Suprapubic skin (tissue), 4 donors: ENCODE results near the gene CLDN16. TPM values are rescaled to one million over a fixed set of nuclear protein-coding genes. Genes with fewer than 3 reads are reported as not detected.

ENCODE experiments used
- DNase-seq, 2 donors: peaks; one replicate each; pipeline ENCODE4 v3.0.0-alpha.2; 2019; ENCODE audit warnings: low spot score in 2 of 2
- H3K27ac ChIP-seq: fragments of 200-600 bp; sonication (generic); one replicate; pipeline ENCODE4 v1.5.1; 2019
- H3K27me3 ChIP-seq: fragments of 200-600 bp; sonication (generic); one replicate; pipeline ENCODE4 v1.5.1; 2019
- H3K36me3 ChIP-seq: fragments of 200-600 bp; sonication (generic); one replicate; pipeline ENCODE4 v1.5.1; 2019
- H3K4me1 ChIP-seq: fragments of 200-600 bp; sonication (generic); one replicate; pipeline ENCODE4 v1.5.1; 2019
- H3K4me3 ChIP-seq: fragments of 200-600 bp; sonication (generic); one replicate; pipeline ENCODE4 v1.5.1; 2019; ENCODE audit warnings: mild to moderate bottlenecking
- H3K9me3 ChIP-seq: fragments of 200-600 bp; sonication (generic); one replicate; pipeline ENCODE4 v1.5.1; 2019
- EP300 ChIP-seq: sonication (generic); formaldehyde crosslinking; IDR thresholded peaks from one replicate; pipeline ENCODE4 v1.6.1; 2017; ENCODE audit warnings: antibody characterized with exemption
- POLR2A ChIP-seq, 2 donors: fragments of 450-650 bp; IDR thresholded peaks; one replicate each; pipeline ENCODE4 v1.6.1; 2017; ENCODE audit warnings: antibody characterized with exemption in 2 of 2, mild to moderate bottlenecking in 2 of 2, moderate library complexity in 2 of 2
- POLR2AphosphoS5 ChIP-seq, 3 donors: sonication (generic); formaldehyde crosslinking; IDR thresholded peaks; one replicate each; pipeline ENCODE4 v1.6.1; 2017; ENCODE audit warnings: antibody characterized with exemption in 3 of 3
- WGBS: methylation state at CpG from one replicate; pipeline ENCODE4 v1.1.5; 2018; 5-methylcytosine and 5-hydroxymethylcytosine counted together
- total RNA-seq, 4 donors: library from RNA; depleted of rRNA; stranded (reverse); fragments of >200 nt; gene quantifications; one replicate each; pipeline ENCODE4 v1.1.0, GENCODE V29; 2016
- TF ChIP-seq, protein P1 (sequence below), 2 donors: fragments of 200-600 bp in 1 of 2; fragments of 450-650 bp in 1 of 2; sonication (generic) in 1 of 2; IDR thresholded peaks; one replicate each; pipeline ENCODE4 v1.5.1; 2016 to 2019; ENCODE audit warnings: antibody characterized with exemption in 2 of 2, mild to moderate bottlenecking in 1 of 2, moderate library complexity in 1 of 2

The CLDN16 gene
- total RNA-seq, 4 donors from 2014 or later, result 1.7 to 12.8 (median 2.1) TPM

- Histone ChIP-seq H3K27ac (no peak overlapping the region), H3K9me3 (no peaks in the 10 kb centered on the region), H3K36me3 (no peaks in the 10 kb centered on the region), H3K27me3 (no peaks in the 10 kb centered on the region), H3K4me1 (peaks cover 19% of the 10 kb centered on the region), H3K4me3 (no peak overlapping the region)
- 57% methylated on average over 8 of the region's 8 CpGs for WGBS
- DNase-seq, result no peak
- TF ChIP-seq EP300 (no peak), POLR2AphosphoS5 (IDR thresholded peaks at IDR 0.05) (no peak), POLR2A (IDR thresholded peaks at IDR 0.05) (no peak)
- TF ChIP-seq, protein P1, sequence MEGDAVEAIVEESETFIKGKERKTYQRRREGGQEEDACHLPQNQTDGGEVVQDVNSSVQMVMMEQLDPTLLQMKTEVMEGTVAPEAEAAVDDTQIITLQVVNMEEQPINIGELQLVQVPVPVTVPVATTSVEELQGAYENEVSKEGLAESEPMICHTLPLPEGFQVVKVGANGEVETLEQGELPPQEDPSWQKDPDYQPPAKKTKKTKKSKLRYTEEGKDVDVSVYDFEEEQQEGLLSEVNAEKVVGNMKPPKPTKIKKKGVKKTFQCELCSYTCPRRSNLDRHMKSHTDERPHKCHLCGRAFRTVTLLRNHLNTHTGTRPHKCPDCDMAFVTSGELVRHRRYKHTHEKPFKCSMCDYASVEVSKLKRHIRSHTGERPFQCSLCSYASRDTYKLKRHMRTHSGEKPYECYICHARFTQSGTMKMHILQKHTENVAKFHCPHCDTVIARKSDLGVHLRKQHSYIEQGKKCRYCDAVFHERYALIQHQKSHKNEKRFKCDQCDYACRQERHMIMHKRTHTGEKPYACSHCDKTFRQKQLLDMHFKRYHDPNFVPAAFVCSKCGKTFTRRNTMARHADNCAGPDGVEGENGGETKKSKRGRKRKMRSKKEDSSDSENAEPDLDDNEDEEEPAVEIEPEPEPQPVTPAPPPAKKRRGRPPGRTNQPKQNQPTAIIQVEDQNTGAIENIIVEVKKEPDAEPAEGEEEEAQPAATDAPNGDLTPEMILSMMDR (IDR thresholded peaks at IDR 0.05), result no peak
Observed at GRCh38 chr3:190385731-190386688, 2.0 kb upstream of the CLDN16 start.

DNA sequence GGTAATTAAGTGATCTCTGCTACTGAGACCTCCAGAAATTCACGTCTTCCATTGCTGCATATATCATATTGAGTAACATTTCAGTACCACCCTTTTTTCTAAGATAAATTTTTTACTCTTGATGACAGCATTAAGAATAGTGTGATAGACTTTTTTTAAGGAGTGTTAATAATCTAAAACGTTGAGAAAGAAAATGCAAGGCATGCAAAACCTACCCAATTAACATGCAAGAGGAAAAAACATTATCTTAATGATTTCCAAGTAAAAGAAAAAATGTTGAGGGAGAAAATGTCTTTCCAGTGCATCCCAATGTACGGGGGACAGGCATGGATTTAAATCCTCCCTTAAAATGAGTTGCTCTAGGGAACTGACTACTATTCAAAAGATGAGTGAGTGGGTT lies 740 bp downstream of the CLDN16 start:
- WGBS, result 59% methylated on average over 3 of the region's 3 CpGs

GRCh38 chr3:190396001-190396400 lies 8.0 kb downstream of the CLDN16 start:
- no peak overlapping the region for H3K27ac ChIP-seq
- H3K9me3 ChIP-seq, result no peaks in the 10 kb centered on the region
- H3K4me1 ChIP-seq, result no peaks in the 10 kb centered on the region
- no peaks in the 10 kb centered on the region for H3K27me3 ChIP-seq
- H3K4me3 ChIP-seq, result no peak overlapping the region
- TF ChIP-seq EP300, result no peak
- TF ChIP-seq, protein P1 (IDR thresholded peaks at IDR 0.05), result no peak
- TF ChIP-seq POLR2AphosphoS5 (IDR thresholded peaks at IDR 0.05), result no peak
- no peak for TF ChIP-seq POLR2A (IDR thresholded peaks at IDR 0.05)
- no peaks in the 10 kb centered on the region for H3K36me3 ChIP-seq
- DNase-seq, result no peak

More for the DNA sequence above, 740 bp downstream of the CLDN16 start:
- Histone ChIP-seq H3K4me3 (no peak overlapping the region), H3K36me3 (no peaks in the 10 kb centered on the region), H3K9me3 (no peaks in the 10 kb centered on the region), H3K27ac (no peak overlapping the region), H3K27me3 (no peaks in the 10 kb centered on the region), H3K4me1 (peaks cover 14% of the 10 kb centered on the region)
- no peak for DNase-seq
- TF ChIP-seq POLR2AphosphoS5 (IDR thresholded peaks at IDR 0.05) (no peak), POLR2A (IDR thresholded peaks at IDR 0.05) (no peak), EP300 (no peak)
- TF ChIP-seq, protein P1 (IDR thresholded peaks at IDR 0.05), result no peak

GRCh38 chr3:190397889-190398288 lies 9.9 kb downstream of the CLDN16 start:
- DNase-seq, result no peak
- Histone ChIP-seq H3K27me3 (no peaks in the 10 kb centered on the region), H3K27ac (no peak overlapping the region), H3K4me1 (no peaks in the 10 kb centered on the region), H3K36me3 (no peaks in the 10 kb centered on the region), H3K9me3 (no peaks in the 10 kb centered on the region), H3K4me3 (no peak overlapping the region)
- WGBS, result 77% methylated on average over 4 of the region's 4 CpGs
- TF ChIP-seq EP300 (no peak), POLR2A (IDR thresholded peaks at IDR 0.05) (no peak), POLR2AphosphoS5 (IDR thresholded peaks at IDR 0.05) (no peak)
- TF ChIP-seq, protein P1 (IDR thresholded peaks at IDR 0.05), result no peak

GRCh38 chr3:190399677-190400076 lies 11.7 kb downstream of the CLDN16 start:
- H3K4me3 ChIP-seq, result no peak overlapping the region
- TF ChIP-seq EP300, result no peak
- TF ChIP-seq POLR2AphosphoS5 (IDR thresholded peaks at IDR 0.05), result no peak
- H3K36me3 ChIP-seq, result no peaks in the 10 kb centered on the region
- H3K4me1 ChIP-seq, result no peaks in the 10 kb centered on the region
- no peaks in the 10 kb centered on the region for H3K27me3 ChIP-seq
- WGBS, result 94% methylated on average over 8 of the region's 8 CpGs
- no peak for DNase-seq
- no peaks in the 10 kb centered on the region for H3K9me3 ChIP-seq
- H3K27ac ChIP-seq, result no peak overlapping the region
